GM23338 (cell line): ENCODE measurements around the gene KRTAP10-12. TPM values are rescaled to one million over a fixed set of nuclear protein-coding genes. Genes with fewer than 3 reads are reported as not detected.

Experiments used
- ATAC-seq: fragments of 200-7000 bp; cut with Tn5 transposase; 3 replicates; pipeline ENCODE4 v1.9.1; 2020
- DNase-seq: peaks from one replicate; pipeline ENCODE4 v3.0.0-alpha.2; 2015; ENCODE audit warnings: low spot score
- H2AFZ ChIP-seq: fragments of 200-600 bp; sonication (generic); 2 replicates; pipeline ENCODE4 v1.8.0; 2016; ENCODE audit warnings: antibody characterized with exemption, mild to moderate bottlenecking, moderate library complexity
- H3F3A ChIP-seq: fragments of 200-600 bp; sonication (generic); replicated peaks from 2 replicates; pipeline ENCODE4 v1.8.0; 2017; ENCODE audit warnings: antibody characterized with exemption, mixed run types, low read depth
- H3K27ac ChIP-seq: fragments of 200-600 bp; sonication (generic); 2 replicates; pipeline ENCODE4 v1.6.1; 2016; ENCODE audit warnings: low read depth
- H3K27me3 ChIP-seq: fragments of 200-600 bp; sonication (generic); 2 replicates; pipeline ENCODE4 v1.8.0; 2016; ENCODE audit warnings: mild to moderate bottlenecking, mixed run types, moderate library complexity; ENCODE audit not compliant: insufficient read depth
- H3K36me3 ChIP-seq: fragments of 200-600 bp; sonication (generic); 2 replicates; pipeline ENCODE4 v1.8.0; 2016; ENCODE audit warnings: mild to moderate bottlenecking; ENCODE audit not compliant: insufficient read depth
- H3K4me1 ChIP-seq: fragments of 200-600 bp; sonication (generic); 2 replicates; pipeline ENCODE4 v1.8.0; 2016; ENCODE audit warnings: mild to moderate bottlenecking, moderate library complexity; ENCODE audit not compliant: insufficient read depth
- H3K4me2 ChIP-seq: fragments of 200-600 bp; sonication (generic); 2 replicates; pipeline ENCODE4 v1.7.1; 2017; ENCODE audit warnings: mixed run types
- H3K4me3 ChIP-seq: fragments of 200-600 bp; sonication (generic); 2 replicates; pipeline ENCODE4 v1.6.1; 2016; ENCODE audit warnings: mixed run types
- H3K79me2 ChIP-seq: fragments of 200-600 bp; sonication (generic); replicated peaks from 2 replicates; pipeline ENCODE4 v1.8.0; 2017; ENCODE audit warnings: mild to moderate bottlenecking; ENCODE audit not compliant: insufficient read depth
- H3K9me2 ChIP-seq: fragments of 200-600 bp; sonication (generic); 2 replicates; pipeline ENCODE4 v1.8.0; 2017; ENCODE audit not compliant: insufficient read depth
- H4K20me1 ChIP-seq: fragments of 200-600 bp; sonication (generic); replicated peaks from 2 replicates; pipeline ENCODE4 v1.8.0; 2017; ENCODE audit warnings: mild to moderate bottlenecking; ENCODE audit not compliant: insufficient read depth
- H3K27ac Mint-ChIP-seq: 2 replicates; pipeline ENCODE4 v1.8.0; 2020; ENCODE audit warnings: inconsistent platforms, mild to moderate bottlenecking, moderate library complexity, mixed read lengths
- H3K27me3 Mint-ChIP-seq: 3 replicates; pipeline ENCODE4 v1.8.0; 2022; ENCODE audit warnings: low read depth, mild to moderate bottlenecking, moderate library complexity, mixed read lengths, inconsistent platforms; ENCODE audit not compliant: insufficient read depth, poor library complexity
- H3K36me3 Mint-ChIP-seq: 3 replicates; pipeline ENCODE4 v1.8.0; 2021; ENCODE audit warnings: low read depth, mild to moderate bottlenecking, inconsistent platforms, moderate library complexity, mixed read lengths
- H3K4me1 Mint-ChIP-seq: 3 replicates; pipeline ENCODE4 v1.8.0; 2020; ENCODE audit warnings: mild to moderate bottlenecking, inconsistent platforms, mixed read lengths
- H3K4me3 Mint-ChIP-seq: 3 replicates; pipeline ENCODE4 v1.8.0; 2021; ENCODE audit warnings: moderate library complexity, mild to moderate bottlenecking, inconsistent platforms, mixed read lengths
- H3K9me3 Mint-ChIP-seq: 3 replicates; pipeline ENCODE4 v1.8.0; 2020; ENCODE audit warnings: moderate library complexity, mild to moderate bottlenecking, inconsistent platforms, mixed read lengths
- CREB1 ChIP-seq: fragments of 250-450 bp; sonication (Bioruptor Pico); IDR thresholded peaks from 2 replicates; pipeline ENCODE4 v1.5.0; 2020; ENCODE audit warnings: low read depth, mild to moderate bottlenecking, moderate library complexity
- EZH2 ChIP-seq: fragments of 200-600 bp; sonication (generic); IDR thresholded peaks from one replicate; pipeline ENCODE4 v1.8.0; 2017; ENCODE audit warnings: antibody characterized with exemption, mild to moderate bottlenecking, low read depth; ENCODE audit not compliant: unreplicated experiment
- EZH2phosphoT487 ChIP-seq: fragments of 200-600 bp; sonication (generic); IDR thresholded peaks from one replicate; pipeline ENCODE4 v1.8.1; 2018; ENCODE audit warnings: antibody characterized with exemption; ENCODE audit not compliant: unreplicated experiment
- JUNB ChIP-seq: IDR thresholded peaks from one replicate; pipeline ENCODE4 v1.6.1; 2016; ENCODE audit warnings: antibody characterized with exemption; ENCODE audit not compliant: unreplicated experiment
- NANOG ChIP-seq: IDR thresholded peaks from 2 replicates; pipeline ENCODE4 v1.6.1; 2016; ENCODE audit warnings: antibody characterized with exemption, borderline replicate concordance
- POLR2AphosphoS5 ChIP-seq: IDR thresholded peaks from 2 replicates; pipeline ENCODE4 v1.6.1; 2016; ENCODE audit warnings: antibody characterized with exemption, low read depth
- STAT1 ChIP-seq: IDR thresholded peaks from one replicate; pipeline ENCODE4 v1.6.1; 2016; ENCODE audit warnings: antibody characterized with exemption; ENCODE audit not compliant: unreplicated experiment
- ZNF114 ChIP-seq: fragments of 250-450 bp; sonication (Bioruptor Pico); IDR thresholded peaks from 2 replicates; pipeline ENCODE4 v1.5.0; 2020; ENCODE audit warnings: mild to moderate bottlenecking, moderate library complexity
- ZNF331 ChIP-seq: fragments of 250-450 bp; sonication (Bioruptor Pico); IDR thresholded peaks from 2 replicates; pipeline ENCODE4 v1.5.0; 2020; ENCODE audit warnings: low read depth, mild to moderate bottlenecking, moderate library complexity
- polyA plus RNA-seq: library from polyadenylated mRNA; unstranded; fragments of >200 nt; fragmentation: Nextera tagmentation; extraction: Ambion mirVana; gene quantifications from 2 replicates; pipeline ENCODE4 v1.2.1, GENCODE V29; 2016
- total RNA-seq: library from RNA; depleted of rRNA; stranded (reverse); fragments of >200 nt; shearing (Covaris generic); gene quantifications from 2 replicates; pipeline ENCODE4 v1.2.3, GENCODE V29; 2014
- TF ChIP-seq, protein P1 (sequence below): fragments of 250-450 bp; sonication (Bioruptor Pico); IDR thresholded peaks from 2 replicates; pipeline ENCODE4 v1.5.0; 2020; ENCODE audit warnings: mild to moderate bottlenecking, moderate library complexity
- TF ChIP-seq, protein P2 (sequence below): IDR thresholded peaks from 2 replicates; pipeline ENCODE4 v1.6.1; 2016; ENCODE audit warnings: antibody characterized with exemption
- TF ChIP-seq, protein P3 (sequence below): IDR thresholded peaks from one replicate; pipeline ENCODE4 v1.6.1; 2018; ENCODE audit warnings: antibody characterized with exemption; ENCODE audit not compliant: unreplicated experiment
- TF ChIP-seq, protein P4 (sequence below), 2 experiments: fragments of 200-600 bp in 1 of 2; sonication (generic) in 1 of 2; conservative IDR thresholded peaks; 2 replicates each; pipeline versions ENCODE4 v1.5.1 to v1.6.1; 2016 to 2017; ENCODE audit warnings: antibody characterized with exemption in 2 of 2, low read depth in 2 of 2, mild to moderate bottlenecking in 2 of 2, moderate library complexity in 1 of 2

KRTAP10-12 gene
- total and polyA plus RNA-seq, 2 experiments from 2014 or later = not detected

- H2AFZ ChIP-seq = no peak overlapping the region
- ATAC-seq (no peak), DNase-seq (peak; percentile 40)
- no peaks in the 10 kb centered on the region for H3K36me3 ChIP-seq
- Mint-ChIP-seq H3K9me3 (no peaks in the 10 kb centered on the region), H3K27me3 (peaks cover 87% of the 10 kb centered on the region), H3K36me3 (no peaks in the 10 kb centered on the region), H3K4me3 (peak overlapping the region; percentile 78), H3K27ac (no peak overlapping the region), H3K4me1 (peaks cover 63% of the 10 kb centered on the region)
- no peak overlapping the region for H3K27ac ChIP-seq
- H3K4me3 ChIP-seq = peak overlapping the region; percentile 71
- no peaks in the 10 kb centered on the region for H4K20me1 ChIP-seq
- peaks cover 29% of the 10 kb centered on the region for H3F3A ChIP-seq
- H3K4me2 ChIP-seq = peak overlapping the region; percentile 95
- H3K79me2 ChIP-seq = no peaks in the 10 kb centered on the region
- peaks cover 57% of the 10 kb centered on the region for H3K4me1 ChIP-seq
- peaks cover 94% of the 10 kb centered on the region for H3K27me3 ChIP-seq
- TF ChIP-seq ZNF331 (no peak), POLR2AphosphoS5 (no peak), NANOG (no peak), EZH2phosphoT487 (no peak), ZNF114 (CRISPR knock-in tag) (no peak), EZH2 (no peak), JUNB (no peak), CREB1 (CRISPR knock-in tag) (no peak), STAT1 (no peak)
- TF ChIP-seq, protein P1, sequence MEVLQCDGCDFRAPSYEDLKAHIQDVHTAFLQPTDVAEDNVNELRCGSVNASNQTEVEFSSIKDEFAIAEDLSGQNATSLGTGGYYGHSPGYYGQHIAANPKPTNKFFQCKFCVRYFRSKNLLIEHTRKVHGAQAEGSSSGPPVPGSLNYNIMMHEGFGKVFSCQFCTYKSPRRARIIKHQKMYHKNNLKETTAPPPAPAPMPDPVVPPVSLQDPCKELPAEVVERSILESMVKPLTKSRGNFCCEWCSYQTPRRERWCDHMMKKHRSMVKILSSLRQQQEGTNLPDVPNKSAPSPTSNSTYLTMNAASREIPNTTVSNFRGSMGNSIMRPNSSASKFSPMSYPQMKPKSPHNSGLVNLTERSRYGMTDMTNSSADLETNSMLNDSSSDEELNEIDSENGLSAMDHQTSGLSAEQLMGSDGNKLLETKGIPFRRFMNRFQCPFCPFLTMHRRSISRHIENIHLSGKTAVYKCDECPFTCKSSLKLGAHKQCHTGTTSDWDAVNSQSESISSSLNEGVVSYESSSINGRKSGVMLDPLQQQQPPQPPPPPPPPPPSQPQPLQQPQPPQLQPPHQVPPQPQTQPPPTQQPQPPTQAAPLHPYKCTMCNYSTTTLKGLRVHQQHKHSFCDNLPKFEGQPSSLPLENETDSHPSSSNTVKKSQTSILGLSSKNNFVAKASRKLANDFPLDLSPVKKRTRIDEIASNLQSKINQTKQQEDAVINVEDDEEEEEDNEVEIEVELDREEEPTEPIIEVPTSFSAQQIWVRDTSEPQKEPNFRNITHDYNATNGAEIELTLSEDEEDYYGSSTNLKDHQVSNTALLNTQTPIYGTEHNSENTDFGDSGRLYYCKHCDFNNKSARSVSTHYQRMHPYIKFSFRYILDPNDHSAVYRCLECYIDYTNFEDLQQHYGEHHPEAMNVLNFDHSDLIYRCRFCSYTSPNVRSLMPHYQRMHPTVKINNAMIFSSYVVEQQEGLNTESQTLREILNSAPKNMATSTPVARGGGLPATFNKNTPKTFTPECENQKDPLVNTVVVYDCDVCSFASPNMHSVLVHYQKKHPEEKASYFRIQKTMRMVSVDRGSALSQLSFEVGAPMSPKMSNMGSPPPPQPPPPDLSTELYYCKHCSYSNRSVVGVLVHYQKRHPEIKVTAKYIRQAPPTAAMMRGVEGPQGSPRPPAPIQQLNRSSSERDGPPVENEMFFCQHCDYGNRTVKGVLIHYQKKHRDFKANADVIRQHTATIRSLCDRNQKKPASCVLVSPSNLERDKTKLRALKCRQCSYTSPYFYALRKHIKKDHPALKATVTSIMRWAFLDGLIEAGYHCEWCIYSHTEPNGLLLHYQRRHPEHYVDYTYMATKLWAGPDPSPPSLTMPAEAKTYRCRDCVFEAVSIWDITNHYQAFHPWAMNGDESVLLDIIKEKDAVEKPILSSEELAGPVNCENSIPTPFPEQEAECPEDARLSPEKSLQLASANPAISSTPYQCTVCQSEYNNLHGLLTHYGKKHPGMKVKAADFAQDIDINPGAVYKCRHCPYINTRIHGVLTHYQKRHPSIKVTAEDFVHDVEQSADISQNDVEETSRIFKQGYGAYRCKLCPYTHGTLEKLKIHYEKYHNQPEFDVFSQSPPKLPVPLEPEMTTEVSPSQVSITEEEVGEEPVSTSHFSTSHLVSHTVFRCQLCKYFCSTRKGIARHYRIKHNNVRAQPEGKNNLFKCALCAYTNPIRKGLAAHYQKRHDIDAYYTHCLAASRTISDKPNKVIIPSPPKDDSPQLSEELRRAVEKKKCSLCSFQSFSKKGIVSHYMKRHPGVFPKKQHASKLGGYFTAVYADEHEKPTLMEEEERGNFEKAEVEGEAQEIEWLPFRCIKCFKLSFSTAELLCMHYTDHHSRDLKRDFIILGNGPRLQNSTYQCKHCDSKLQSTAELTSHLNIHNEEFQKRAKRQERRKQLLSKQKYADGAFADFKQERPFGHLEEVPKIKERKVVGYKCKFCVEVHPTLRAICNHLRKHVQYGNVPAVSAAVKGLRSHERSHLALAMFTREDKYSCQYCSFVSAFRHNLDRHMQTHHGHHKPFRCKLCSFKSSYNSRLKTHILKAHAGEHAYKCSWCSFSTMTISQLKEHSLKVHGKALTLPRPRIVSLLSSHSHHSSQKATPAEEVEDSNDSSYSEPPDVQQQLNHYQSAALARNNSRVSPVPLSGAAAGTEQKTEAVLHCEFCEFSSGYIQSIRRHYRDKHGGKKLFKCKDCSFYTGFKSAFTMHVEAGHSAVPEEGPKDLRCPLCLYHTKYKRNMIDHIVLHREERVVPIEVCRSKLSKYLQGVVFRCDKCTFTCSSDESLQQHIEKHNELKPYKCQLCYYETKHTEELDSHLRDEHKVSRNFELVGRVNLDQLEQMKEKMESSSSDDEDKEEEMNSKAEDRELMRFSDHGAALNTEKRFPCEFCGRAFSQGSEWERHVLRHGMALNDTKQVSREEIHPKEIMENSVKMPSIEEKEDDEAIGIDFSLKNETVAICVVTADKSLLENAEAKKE = no peak
- TF ChIP-seq, protein P2, sequence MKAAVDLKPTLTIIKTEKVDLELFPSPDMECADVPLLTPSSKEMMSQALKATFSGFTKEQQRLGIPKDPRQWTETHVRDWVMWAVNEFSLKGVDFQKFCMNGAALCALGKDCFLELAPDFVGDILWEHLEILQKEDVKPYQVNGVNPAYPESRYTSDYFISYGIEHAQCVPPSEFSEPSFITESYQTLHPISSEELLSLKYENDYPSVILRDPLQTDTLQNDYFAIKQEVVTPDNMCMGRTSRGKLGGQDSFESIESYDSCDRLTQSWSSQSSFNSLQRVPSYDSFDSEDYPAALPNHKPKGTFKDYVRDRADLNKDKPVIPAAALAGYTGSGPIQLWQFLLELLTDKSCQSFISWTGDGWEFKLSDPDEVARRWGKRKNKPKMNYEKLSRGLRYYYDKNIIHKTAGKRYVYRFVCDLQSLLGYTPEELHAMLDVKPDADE = no peak
- TF ChIP-seq, protein P3, sequence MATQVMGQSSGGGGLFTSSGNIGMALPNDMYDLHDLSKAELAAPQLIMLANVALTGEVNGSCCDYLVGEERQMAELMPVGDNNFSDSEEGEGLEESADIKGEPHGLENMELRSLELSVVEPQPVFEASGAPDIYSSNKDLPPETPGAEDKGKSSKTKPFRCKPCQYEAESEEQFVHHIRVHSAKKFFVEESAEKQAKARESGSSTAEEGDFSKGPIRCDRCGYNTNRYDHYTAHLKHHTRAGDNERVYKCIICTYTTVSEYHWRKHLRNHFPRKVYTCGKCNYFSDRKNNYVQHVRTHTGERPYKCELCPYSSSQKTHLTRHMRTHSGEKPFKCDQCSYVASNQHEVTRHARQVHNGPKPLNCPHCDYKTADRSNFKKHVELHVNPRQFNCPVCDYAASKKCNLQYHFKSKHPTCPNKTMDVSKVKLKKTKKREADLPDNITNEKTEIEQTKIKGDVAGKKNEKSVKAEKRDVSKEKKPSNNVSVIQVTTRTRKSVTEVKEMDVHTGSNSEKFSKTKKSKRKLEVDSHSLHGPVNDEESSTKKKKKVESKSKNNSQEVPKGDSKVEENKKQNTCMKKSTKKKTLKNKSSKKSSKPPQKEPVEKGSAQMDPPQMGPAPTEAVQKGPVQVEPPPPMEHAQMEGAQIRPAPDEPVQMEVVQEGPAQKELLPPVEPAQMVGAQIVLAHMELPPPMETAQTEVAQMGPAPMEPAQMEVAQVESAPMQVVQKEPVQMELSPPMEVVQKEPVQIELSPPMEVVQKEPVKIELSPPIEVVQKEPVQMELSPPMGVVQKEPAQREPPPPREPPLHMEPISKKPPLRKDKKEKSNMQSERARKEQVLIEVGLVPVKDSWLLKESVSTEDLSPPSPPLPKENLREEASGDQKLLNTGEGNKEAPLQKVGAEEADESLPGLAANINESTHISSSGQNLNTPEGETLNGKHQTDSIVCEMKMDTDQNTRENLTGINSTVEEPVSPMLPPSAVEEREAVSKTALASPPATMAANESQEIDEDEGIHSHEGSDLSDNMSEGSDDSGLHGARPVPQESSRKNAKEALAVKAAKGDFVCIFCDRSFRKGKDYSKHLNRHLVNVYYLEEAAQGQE = no peak
- TF ChIP-seq, protein P4, sequence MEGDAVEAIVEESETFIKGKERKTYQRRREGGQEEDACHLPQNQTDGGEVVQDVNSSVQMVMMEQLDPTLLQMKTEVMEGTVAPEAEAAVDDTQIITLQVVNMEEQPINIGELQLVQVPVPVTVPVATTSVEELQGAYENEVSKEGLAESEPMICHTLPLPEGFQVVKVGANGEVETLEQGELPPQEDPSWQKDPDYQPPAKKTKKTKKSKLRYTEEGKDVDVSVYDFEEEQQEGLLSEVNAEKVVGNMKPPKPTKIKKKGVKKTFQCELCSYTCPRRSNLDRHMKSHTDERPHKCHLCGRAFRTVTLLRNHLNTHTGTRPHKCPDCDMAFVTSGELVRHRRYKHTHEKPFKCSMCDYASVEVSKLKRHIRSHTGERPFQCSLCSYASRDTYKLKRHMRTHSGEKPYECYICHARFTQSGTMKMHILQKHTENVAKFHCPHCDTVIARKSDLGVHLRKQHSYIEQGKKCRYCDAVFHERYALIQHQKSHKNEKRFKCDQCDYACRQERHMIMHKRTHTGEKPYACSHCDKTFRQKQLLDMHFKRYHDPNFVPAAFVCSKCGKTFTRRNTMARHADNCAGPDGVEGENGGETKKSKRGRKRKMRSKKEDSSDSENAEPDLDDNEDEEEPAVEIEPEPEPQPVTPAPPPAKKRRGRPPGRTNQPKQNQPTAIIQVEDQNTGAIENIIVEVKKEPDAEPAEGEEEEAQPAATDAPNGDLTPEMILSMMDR (conservative IDR thresholded peaks at IDR 0.05; ENCODE audit: low read depth in 2 of 2) = no peak
- no peaks in the 10 kb centered on the region for H3K9me2 ChIP-seq
Measured at GRCh38 chr21:44710294-44710665, 13.3 kb downstream of the KRTAP10-12 start.
